ENCODE results near the gene PLA2G7. TPM values are rescaled to one million over a fixed set of nuclear protein-coding genes. Genes with fewer than 3 reads are reported as not detected.

PLA2G7 gene
- total RNA-seq, 1 donor: 5.1 TPM

- Histone ChIP-seq H3K4me3 (ENCODE audit: low read length) (no peak within 1 kb of the TSS), H3K9me3 (ENCODE audit: low read depth, low read length) (no peaks in the 10 kb centered on the region), H3K27me3 (ENCODE audit: insufficient read depth, low read length) (no peaks in the 10 kb centered on the region), H3K4me1 (ENCODE audit: insufficient read depth, low read length) (no peaks in the 10 kb centered on the region)
These were observed 47.5 kb downstream of the PLA2G7 start, which contains the start of gene TDRD6 for GRCh38 chr6:46687619-46688097. Gene TDRD6, plus strand, starts transcription at chr6:46687885. Its CDS starts 244 bp downstream, at chr6:46688129.

GRCh38 chr6:46684771-46685170 lies 50.4 kb downstream of the PLA2G7 start:
- no peaks in the 10 kb centered on the region for H3K9me3 ChIP-seq (ENCODE audit: low read depth, low read length)
- H3K27me3 ChIP-seq (ENCODE audit: insufficient read depth, low read length): peaks cover 3% of the 10 kb centered on the region
- no peak overlapping the region for H3K4me3 ChIP-seq (ENCODE audit: low read length)
- no peaks in the 10 kb centered on the region for H3K4me1 ChIP-seq (ENCODE audit: insufficient read depth, low read length)

DNA sequence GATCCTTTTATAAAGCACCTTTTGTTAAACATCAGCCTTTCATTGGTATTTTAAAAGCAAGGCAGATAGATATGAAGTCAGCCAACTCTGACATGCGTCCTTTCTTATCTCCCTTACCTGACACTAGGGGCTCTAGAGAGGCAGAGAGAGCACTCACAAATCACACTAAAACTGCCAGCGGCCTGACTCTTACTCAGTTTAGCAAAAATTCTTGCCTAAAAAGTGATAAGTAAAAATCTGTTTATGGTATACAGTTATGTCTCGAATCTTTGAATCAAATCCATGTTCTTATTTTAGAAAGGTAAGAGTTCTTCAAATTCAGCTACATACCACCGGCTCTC lies 57.9 kb downstream of the PLA2G7 start:
- H3K9me3 ChIP-seq (ENCODE audit: low read depth, low read length): no peaks in the 10 kb centered on the region
- H3K4me3 ChIP-seq (ENCODE audit: low read length): no peak overlapping the region
- H3K27me3 ChIP-seq (ENCODE audit: insufficient read depth, low read length): peaks cover 3% of the 10 kb centered on the region
- H3K4me1 ChIP-seq (ENCODE audit: insufficient read depth, low read length): no peaks in the 10 kb centered on the region

DNA sequence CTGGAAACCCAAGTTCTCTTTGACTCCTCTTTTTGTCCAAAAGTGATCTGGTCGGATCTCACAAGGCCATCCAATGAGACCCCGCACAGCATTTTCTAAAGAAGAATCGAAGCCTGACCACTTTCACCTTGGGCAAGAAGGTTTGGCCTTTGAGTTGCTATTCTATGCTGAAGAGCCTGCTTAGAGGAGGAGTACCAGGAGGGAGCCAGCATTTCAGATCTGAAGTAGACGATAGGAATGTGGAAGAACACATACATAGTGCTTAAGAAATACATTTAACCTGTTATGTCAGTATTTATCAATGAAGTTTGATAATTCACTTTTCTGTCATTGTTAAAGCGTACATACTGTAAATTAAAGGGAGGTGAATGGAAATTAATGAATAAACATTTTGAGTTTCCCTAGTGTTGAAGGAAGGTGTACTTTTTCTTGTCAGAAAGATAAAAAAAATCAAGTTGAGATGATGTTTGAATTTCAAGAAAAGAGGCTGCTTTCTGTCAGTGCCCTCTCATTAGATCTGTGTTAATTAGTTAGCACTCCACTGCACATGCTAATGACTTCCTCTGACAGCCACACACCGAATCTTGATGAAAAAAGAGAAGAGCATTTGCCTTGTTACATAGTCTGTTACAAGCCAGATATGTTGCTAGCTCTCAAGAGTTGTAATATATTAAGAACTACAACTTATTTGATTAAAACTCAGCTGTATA lies 58.4 kb downstream of the PLA2G7 start:
- Histone ChIP-seq H3K4me3 (ENCODE audit: low read length) (no peak overlapping the region), H3K9me3 (ENCODE audit: low read depth, low read length) (no peaks in the 10 kb centered on the region), H3K4me1 (ENCODE audit: insufficient read depth, low read length) (no peaks in the 10 kb centered on the region), H3K27me3 (ENCODE audit: insufficient read depth, low read length) (peaks cover 3% of the 10 kb centered on the region)

DNA sequence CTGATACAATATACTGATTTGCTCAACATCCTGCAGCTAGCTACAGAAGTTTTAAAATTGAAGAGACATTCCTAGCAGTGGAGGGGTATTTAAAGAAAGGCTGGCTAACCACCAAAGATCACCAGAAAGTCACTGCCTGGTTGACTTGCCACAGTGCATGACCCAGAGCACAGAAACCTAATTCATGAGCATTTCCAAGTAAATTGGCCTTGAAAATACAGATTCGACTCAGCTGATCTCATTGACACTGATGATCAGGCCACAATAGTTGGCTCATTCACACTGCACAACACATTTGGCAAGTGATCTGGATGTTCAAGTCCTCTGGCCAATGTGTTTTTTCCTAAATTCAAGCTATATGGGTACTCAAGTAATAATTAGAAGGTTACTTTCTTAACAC lies 60.8 kb downstream of the PLA2G7 start:
- Histone ChIP-seq H3K9me3 (ENCODE audit: low read depth, low read length) (no peaks in the 10 kb centered on the region), H3K4me3 (ENCODE audit: low read length) (no peak overlapping the region), H3K4me1 (ENCODE audit: insufficient read depth, low read length) (no peaks in the 10 kb centered on the region), H3K27me3 (ENCODE audit: insufficient read depth, low read length) (no peaks in the 10 kb centered on the region)

DNA sequence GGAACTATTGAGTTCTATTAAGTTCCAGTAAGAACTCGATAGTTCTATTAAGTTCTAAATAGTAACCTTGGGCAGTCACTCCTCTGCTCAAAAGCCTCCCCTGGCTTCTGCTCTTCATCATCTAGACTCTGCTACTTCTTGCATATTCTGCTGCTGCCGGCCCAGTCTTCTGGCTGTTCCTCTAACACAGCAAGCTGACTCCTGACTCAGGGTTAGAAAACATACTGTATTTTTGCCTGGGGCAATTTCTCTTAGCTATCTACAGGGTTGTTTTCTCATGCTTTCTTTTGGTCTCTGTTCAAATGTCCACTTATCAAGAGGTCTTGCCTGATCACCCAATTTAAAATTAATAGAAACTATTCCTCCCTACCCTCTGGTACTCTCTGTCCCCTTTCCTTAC lies 67.8 kb downstream of the PLA2G7 start:
- no peaks in the 10 kb centered on the region for H3K27me3 ChIP-seq (ENCODE audit: insufficient read depth, low read length)
- H3K4me3 ChIP-seq (ENCODE audit: low read length): no peak overlapping the region
- no peaks in the 10 kb centered on the region for H3K4me1 ChIP-seq (ENCODE audit: insufficient read depth, low read length)
- H3K9me3 ChIP-seq (ENCODE audit: low read depth, low read length): no peaks in the 10 kb centered on the region

- Histone ChIP-seq H3K4me3 (ENCODE audit: low read length) (no peak overlapping the region), H3K4me1 (ENCODE audit: insufficient read depth, low read length) (no peaks in the 10 kb centered on the region), H3K27me3 (ENCODE audit: insufficient read depth, low read length) (no peaks in the 10 kb centered on the region), H3K9me3 (ENCODE audit: low read depth, low read length) (no peaks in the 10 kb centered on the region)
These were observed 73.7 kb downstream of the PLA2G7 start for GRCh38 chr6:46661483-46661882.

DNA sequence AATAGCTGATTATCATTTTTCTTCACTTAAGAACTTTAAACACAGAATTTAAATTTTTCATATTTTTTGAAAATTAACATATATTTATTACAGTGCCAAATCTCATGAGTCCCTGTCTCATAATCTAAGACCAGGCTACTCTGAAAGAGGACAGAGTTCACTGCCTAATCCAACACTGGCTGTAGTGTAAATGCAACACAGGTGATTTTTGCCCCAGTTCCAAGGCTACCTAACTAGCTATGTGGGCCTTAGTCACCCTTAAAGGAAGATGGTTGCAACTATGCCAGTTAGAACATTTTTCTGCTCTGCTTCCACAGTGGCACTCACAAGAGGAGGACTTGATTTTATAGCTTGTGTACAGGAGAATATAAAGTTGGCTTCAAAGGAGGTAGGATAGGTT lies 77.5 kb downstream of the PLA2G7 start:
- no peak overlapping the region for H3K4me3 ChIP-seq (ENCODE audit: low read length)
- no peaks in the 10 kb centered on the region for H3K9me3 ChIP-seq (ENCODE audit: low read depth, low read length)
- H3K4me1 ChIP-seq (ENCODE audit: insufficient read depth, low read length): peaks cover 8% of the 10 kb centered on the region
- H3K27me3 ChIP-seq (ENCODE audit: insufficient read depth, low read length): peaks cover 25% of the 10 kb centered on the region

DNA sequence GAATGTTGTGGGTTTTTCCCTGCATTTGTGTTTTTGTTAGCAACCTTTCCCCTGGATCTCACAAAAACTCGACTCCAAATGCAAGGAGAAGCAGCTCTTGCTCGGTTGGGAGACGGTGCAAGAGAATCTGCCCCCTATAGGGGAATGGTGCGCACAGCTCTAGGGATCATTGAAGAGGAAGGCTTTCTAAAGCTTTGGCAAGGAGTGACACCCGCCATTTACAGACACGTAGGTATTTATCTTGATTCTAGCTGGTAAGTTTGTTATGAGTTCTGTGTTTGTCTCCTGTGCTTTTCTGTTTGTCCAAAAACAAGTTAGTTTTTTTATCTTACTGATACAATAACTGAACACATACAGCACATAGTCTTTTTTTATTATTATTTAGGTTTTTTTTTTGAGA lies 79.4 kb downstream of the PLA2G7 start:
- Histone ChIP-seq H3K27me3 (ENCODE audit: insufficient read depth, low read length) (peaks cover 44% of the 10 kb centered on the region), H3K9me3 (ENCODE audit: low read depth, low read length) (no peaks in the 10 kb centered on the region), H3K4me1 (ENCODE audit: insufficient read depth, low read length) (peaks cover 14% of the 10 kb centered on the region), H3K4me3 (ENCODE audit: low read length) (no peak overlapping the region)

Other genes with a start within 250 kb of the PLA2G7 start
- not detected for gene RCAN2, start 243.9 kb downstream of the PLA2G7 start, total RNA-seq
- not detected for gene CYP39A1, start 82.6 kb downstream of the PLA2G7 start, total RNA-seq
- gene SLC25A27, start 82.4 kb downstream of the PLA2G7 start, total RNA-seq: 0.10 TPM
- gene TDRD6, start 47.5 kb downstream of the PLA2G7 start, total RNA-seq: not detected
- gene ANKRD66, start 11.6 kb upstream of the PLA2G7 start, total RNA-seq: not detected
- gene MEP1A, start 58.0 kb upstream of the PLA2G7 start, total RNA-seq: not detected
- not detected for gene ADGRF5, start 186.6 kb upstream of the PLA2G7 start, total RNA-seq